ENCODE measurements around the gene CNTNAP2.
"Not testable (repeated sequence)": the region's sequence is repeated elsewhere in the genome, so short reads cannot be mapped to it uniquely, and the experiment has no call there.

The CNTNAP2 gene

DNA sequence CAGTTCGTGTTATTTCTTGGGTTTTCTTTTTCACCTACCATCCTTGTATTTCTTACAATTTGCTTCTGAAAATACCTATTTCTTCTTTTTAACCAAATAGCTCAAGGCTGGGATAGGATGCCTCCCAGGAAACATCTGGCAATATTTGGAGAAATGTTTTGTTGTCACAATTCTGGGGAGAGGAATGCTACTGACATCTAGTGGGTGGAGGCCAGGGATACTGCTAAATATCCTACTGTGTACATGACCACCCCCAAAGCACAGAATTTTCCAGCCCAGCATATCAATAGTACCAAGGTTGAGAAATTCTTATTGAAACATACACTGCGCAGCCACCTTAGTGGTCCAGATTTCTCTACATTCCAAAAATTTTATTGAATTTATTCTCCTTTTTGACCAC, 55.5 kb downstream of the CNTNAP2 start:
- no peak for DNase-seq

DNA sequence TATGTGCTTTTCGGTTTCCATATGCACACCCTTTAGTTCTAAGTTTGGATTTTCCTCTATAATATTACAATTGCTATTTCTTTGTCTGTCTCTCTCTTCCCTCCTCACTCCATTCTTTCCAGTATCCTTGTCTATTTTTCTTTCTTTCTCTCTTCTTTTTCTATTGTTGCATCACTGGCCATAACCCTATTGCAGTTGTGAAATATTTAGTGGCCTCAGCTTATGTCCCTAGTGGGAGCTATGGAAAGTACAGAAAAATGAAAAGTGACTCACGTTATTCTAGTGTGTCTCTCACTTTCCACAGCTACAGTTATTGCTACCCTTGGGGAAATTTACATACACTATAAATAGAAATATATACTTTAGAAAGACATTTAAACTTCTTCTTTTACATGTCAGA, 59.1 kb downstream of the CNTNAP2 start:
- DNase-seq: no peak

DNA sequence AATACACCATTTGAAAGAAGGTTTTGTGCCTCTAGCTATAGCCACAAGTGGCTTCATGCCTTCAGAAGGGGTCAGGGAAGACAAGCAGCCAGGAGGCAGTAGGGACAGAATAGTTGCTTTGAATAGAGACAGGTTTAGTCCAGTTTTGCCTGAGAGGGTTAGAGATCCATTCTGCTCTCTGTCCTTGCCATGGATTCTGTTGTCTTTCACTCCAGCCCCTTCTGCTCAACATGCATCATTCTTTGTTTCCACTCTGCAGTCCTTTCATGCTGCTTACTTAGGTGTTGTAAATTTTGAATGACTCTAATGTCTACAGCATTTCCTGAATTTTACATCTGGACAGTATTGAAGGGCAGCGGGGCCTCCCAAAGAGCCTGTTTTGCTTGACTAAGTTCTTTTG, 60.3 kb downstream of the CNTNAP2 start:
- no peak for DNase-seq

DNA sequence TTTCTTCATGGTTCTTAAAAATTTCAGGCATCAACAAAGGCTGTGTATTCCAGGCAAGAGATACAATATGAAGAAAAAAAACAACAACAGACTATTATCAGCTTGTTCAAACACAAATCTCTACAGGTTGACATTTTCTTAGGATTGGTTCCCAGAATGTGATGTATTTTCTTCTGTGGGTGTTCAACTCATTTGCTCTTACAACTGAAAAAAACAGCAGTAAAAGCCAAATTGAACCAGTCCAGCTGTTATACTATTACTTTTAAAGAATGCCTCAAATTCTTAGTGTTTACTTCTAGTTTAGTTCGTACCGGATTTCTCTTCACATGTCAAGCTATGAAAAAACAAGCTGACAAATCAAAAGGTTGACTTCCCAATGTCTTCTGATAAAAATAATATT, 60.7 kb downstream of the CNTNAP2 start:
- no peak for DNase-seq

DNA sequence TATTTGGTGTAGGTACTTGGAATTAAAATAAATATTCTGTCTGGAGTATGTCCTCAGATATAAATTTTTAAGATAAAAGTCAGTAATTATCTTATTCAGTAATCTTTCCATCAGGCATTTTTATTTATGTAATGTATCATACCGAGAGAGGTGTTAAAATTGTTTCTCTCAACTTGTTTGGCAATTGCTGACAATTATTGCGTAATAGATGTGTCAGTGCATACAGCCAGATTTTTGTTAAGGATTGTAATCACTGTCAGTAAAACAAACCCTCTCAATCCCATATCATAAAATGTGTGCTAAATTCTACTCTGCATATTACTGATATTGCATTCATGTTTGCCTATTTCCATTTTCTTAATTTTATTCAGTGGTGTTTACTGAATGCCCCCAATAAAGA, 69.2 kb downstream of the CNTNAP2 start:
- no peak for DNase-seq

DNA sequence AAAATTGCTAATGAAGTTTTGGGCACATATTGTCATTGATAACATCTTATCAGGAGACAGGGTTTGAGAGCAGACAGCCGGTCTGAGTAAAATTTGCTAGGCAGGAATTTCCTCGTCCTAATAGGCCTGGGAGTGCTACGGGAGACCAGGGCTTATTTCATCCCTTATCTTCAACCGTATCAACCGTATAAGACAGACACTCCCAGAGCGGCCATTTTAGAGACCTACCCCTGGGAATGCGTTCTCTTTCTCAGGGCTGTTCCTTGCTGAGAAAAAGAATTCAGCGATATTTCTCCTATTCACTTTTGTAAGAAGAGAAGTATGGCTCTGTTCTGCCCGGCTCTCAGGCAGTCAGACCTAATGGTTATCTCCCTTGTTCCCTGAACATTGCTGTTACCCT, 74.8 kb downstream of the CNTNAP2 start:
- not testable (repeated sequence) for DNase-seq

DNA sequence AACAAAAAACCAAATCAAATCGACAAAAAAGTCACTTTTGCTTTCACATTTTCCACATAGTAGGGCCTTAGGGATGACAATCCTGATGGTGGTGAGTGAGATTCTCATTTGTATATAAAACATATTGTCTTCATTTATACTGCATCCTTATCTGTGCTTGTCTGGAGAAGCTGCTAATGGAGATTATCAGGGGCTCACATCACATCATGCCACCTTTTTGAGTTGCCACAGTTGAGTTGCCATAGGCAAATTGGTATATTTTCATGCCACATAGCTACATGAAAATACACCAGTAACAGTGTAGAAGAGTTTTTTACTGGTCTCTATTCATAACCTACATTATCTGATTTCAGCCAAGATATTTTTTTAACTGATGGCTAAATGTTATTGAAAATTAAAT, 85.3 kb downstream of the CNTNAP2 start:
- no peak for DNase-seq

DNA sequence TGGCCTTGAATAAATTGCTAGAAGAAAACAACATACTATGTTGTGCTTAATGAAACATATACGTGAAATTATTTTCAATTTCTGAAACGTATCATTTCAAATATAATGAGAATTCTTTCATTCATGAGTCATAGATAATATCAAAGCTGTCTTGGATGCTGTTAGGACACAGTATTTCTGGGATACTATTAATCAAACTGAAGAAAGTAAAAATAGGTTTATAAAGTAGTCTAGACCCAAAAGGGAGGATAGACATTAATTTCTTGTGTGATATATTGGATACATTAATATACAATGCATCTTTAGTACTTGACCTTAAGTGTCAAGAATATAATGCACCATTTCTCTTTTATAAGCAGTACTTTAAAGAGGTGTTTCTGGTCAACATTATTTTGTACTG, 89.7 kb downstream of the CNTNAP2 start:
- DNase-seq: no peak

DNA sequence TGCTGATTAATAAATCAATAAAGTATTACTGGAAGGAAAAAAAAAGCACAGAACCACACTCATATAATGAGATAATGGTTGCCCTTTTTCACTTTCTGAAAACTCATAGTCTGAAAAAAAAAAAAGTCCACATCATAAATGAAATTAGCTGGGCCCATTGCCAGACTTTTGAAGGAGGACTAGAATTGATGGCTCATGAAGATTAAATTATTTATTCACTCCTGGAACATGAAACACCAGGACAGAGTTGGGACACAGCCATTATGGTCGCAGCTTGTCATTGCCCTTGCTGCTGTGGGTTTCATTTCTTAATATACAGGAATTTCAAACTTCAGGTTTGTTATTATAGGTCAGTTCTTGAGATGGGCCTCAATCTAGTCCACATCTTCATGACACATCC, 91.9 kb downstream of the CNTNAP2 start:
- no peak for DNase-seq

DNA sequence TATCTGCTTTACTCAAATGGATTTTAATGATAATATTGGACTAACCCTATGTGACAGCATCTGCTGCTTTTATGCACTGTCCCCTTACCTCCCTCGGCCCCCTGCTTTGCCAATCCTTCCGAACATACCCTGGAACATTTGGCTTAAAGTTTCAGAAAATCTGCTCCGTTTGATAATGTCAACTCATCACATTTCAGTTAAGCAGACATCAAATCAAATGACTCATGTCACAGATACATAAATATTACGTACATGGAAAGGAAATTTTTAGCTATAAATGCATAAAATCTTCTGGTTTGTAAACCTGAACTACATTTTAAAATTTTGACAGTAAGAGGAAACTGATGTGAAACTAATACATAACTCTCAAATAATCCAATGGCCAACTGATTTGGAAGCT, 98.2 kb downstream of the CNTNAP2 start:
- DNase-seq: no peak

DNA sequence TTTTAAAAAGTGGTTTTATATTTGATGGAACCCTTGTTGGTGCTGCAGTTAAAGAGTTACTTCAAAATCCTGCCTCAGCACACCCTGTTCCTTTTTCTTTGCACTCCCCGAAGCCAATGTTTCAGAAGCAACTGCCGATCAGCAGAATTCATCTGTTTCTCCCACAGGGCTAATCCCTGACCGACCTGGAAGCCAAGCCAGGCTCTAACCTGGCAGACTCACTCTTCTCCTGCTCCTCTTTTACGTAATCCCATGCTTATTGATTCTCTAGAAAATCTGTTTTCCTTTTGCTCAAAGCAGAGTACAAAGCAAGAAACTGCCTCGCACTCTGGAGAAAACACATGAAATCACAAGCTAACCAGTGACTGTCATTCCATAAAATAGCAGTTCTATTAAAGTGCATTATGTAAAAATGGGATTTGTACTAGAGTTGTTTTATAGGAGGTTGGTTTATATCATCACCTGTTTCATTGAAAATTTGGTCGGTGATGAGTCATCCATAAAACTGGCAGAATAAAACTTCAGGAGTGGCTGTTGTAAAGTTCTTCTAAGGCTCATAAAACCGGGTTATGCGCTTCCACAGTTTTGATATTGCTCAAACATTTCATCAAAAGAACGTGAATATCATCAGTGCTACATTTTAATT, 99.9 kb downstream of the CNTNAP2 start:
- no peak for DNase-seq

DNA sequence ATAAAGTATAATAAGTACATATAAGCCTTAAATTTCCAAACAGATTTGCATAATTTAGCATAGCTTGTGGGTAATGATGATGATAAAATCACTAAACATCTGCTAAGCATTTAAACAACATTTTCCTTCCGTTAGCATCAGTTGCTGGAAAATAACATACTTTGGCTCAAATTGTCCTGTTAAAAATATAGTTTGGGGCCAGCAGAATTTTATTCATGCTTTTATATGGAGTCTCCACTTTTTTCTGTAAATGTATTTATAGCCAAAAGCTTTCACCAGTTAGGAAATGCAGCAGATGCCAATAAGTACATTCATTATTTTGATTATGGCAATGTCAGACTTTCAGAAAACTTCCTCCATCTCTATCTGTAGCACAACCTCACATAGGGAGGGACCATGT, 107.2 kb downstream of the CNTNAP2 start:
- no peak for DNase-seq

DNA sequence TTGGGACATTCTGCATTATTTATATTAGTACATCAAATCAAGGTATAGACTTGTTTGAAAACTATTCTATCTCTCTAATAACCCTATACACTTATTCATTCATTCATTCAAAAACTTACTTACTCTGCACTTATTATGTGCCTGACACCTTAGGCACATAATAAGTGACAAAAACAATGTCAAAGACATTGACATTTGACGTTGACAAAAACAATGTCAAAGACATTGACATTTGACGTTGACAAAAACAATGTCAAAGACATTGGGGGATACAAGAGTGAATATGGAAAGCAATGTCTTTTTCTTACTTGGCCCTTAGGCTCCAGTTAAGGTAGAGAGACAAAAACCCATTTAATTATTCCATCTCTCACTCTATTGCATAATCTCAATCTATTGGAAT, 116.0 kb downstream of the CNTNAP2 start:
- DNase-seq: no peak

DNA sequence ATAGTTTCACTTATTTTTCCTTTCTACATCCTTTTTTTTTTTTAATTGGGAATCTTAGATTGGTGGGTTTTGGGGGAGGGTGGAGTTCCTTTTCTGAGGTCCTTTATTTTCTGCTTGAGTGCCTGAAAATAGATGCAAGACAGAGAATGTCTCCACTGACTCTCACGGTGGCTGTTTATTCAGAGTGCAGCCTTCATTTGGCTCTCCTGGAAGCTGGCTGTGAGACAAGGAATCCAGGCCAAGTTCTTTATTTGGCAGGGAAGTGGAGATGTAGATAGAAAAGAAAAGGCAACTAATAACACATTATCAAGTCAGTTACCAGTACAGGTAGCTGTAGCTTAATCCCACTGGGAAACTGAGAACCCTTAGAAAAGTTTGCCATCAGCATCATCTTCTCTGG, 118.6 kb downstream of the CNTNAP2 start:
- DNase-seq: no peak

DNA sequence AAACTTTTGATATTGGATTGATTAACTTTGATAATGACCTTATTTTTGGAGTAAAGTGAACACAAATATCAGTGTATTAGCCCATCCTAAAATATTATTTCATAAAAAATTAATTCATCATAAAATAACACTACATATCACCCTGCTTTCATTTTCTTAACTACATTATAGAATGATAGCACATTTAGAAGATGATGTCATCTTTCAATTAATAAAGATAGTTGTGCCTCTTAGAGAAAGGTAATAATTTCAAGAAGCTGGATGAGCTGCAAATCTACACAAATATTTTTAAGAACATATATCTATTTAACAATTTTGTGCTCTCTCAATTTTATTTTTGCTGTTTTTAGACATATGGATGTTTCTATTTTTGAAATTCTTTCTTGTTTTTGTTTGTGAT, 126.1 kb downstream of the CNTNAP2 start:
- DNase-seq: no peak

DNA sequence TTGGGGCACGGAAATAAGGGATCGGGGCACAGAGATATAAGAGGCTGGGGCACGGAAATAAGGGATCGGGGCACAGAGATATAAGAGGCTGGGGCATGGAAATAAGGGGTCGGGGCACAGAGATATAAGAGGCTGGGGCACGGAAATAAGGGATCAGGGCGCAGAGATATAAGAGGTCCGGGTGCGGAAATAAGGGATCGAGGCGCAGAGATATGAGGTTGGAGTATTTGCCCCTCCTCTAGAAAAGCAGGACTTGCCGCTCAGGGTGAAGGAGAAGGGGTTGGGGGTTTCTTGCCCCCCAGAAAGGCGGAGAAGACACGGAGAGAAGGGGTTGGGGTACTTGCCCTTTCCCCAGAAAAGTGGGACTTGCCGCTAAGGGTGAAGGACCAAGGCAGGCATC, 131.4 kb downstream of the CNTNAP2 start:
- not testable (repeated sequence) for DNase-seq

DNA sequence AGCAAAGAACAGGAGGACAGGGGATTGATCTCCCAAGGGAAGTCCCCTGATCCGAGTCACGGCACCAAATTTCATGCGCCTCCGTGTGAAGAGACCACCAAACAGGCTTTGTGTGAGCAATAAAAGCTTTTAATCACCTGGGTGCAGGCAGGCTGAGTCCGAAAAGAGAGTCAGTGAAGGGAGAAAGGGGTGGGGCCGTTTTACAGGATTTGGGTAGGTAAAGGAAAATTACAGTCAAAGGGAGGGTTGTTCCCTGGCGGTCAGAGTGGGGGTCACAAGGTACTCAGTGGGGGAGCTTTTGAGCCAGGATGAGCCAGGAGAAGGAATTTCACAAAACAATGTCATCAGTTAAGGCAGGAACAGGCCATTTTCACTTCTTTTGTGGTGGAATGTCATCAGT, 132.1 kb downstream of the CNTNAP2 start:
- not testable (repeated sequence) for DNase-seq

DNA sequence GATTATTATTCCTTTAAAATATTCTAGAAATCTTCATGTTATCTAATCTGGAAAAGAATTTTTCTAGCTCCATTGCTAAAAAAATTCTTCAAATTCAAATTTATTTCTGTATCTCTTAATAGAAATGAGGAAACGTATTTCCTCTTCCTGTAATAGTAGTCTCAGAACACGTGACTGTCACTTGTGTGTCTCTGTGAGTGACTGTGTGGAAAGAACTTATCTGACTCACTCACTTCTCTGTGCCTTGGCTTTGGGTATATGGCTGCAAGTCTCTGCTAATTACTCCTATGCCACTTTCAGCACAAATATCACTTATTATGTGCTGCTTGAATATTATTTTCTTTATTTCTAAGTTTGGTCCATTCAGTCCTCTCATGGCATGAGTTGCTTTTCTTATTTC, 132.7 kb downstream of the CNTNAP2 start:
- DNase-seq: peak in 1 of 2 experiments; percentile 15

DNA sequence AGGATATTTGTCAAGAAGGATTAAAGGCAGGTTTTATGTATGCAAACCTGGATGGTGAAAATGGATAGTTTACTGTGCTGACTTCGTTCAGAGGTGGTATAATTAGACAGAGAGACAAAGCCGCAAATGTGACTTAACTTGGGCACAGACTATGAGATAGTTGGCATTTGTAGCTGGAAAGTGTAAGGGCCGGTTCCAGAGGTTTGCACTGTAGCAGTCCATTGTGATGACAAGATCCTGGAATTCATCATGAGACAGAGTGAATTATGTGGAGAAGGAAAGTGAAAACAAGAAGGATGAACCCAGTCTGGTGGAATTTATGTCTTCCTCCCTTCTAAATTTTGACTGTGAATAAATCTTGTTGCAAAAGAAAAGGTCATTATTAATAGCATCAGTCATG, 139.0 kb downstream of the CNTNAP2 start:
- no peak for DNase-seq

DNA sequence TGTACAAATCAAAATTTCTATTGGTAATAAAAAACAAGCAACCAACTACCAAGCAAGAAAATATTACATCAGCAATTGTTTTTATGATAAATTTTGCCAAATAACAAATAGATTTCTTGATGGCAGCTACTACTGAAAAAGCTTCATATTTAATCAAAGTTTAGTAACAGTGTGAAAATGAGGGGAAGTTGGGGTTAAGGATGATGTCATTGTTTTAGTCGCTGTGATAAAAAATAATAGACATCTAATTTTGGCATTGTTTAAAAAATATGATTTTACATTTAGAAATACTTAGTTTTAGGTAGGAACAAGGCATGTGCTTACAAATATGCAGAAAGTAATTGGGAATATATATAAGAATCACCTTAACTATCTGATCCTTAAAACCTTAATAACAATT, 145.9 kb downstream of the CNTNAP2 start:
- no peak for DNase-seq

DNA sequence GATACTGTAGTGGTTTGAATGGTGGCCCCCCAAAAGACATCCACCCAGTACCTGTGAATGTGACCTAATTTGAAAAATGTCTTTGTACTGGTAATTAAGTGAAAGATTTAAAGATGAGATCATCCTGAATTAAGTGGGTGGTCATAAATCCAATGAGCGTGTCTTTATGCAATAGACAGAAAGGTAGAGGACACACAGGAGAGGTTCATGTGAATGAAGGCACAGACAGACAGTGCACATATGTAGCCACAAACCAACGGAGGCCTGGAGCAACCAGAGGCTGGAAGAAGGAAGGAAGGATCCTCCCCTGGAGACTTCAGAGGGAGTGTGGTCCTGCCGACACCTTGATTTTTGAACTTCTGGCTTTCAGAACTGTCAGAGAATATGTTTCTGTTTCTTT, 160.3 kb downstream of the CNTNAP2 start:
- DNase-seq: no peak

DNA sequence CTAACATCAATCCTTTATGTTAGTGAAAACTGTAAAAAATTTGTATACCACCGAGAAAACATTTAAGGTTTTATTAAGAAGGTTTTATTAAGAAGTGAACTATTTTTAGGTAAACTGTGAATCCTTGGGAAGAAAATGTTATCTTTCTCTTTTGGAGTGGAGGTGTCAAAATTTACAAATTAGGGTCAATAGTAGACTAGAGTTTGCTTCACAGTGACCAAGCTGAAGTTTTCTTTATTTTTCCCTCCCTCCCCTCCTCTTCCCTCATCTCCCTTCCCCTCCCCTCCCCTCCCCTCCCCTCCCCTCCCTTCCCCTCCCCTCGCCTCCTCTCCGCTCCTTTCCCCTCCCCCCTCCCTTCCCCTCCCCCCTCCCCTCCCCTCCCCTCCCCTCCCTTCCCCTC, 168.8 kb downstream of the CNTNAP2 start:
- no peak for DNase-seq

DNA sequence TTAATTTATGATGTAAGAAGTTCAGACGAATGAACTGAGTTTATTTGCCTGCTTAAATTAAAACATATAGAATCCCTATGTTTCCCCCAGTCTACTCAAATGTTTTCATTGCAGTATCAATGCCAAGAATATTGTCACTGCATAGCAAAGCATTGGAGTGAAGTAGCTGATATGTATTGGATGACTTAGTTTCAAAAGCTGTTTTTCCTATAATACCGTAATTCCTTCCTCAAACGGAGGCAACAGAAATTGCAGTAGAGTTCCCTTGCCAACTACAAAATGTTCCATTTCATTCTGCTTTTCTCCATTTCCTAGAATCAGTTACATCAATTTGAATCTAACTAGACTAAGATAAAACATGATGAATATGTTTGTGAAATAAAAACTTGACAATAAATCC, 174.1 kb downstream of the CNTNAP2 start:
- DNase-seq: no peak

DNA sequence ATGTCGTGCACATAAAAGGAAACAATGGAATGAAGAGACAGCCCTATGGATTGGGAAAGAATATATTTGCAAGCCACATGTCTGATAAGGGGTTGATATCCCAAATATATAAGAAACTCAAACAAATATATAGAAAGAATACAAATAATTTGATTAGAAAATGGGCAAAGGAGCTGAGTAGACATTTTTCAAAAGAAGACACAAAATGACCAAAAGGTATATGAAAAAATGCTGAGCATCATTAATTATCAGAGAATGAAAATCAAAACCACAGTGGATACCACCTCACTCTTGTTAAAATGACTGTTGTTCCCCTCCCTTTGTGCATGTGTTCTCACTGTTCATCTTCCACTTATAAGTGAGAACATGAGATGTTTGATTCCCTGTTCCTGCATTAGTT, 175.3 kb downstream of the CNTNAP2 start:
- DNase-seq: no peak

DNA sequence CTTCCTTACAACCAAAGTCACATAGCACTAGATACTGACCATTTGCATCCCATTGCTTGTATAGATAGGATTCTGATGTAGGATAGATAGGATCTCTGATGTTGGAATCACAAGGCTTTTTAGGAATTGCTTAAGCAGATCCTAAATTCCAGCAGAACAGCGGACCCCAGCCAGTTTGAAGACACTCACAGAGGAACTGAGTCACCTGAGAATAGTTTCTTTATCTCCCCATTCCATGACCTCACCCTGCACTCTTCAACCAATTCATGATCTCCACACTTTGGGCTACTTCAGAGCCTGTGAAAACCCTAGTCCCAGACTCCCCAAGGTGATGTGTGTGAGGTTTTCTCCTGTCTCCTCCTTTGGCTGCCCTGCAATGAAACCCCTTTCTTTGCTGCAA, 179.4 kb downstream of the CNTNAP2 start:
- no peak for DNase-seq

DNA sequence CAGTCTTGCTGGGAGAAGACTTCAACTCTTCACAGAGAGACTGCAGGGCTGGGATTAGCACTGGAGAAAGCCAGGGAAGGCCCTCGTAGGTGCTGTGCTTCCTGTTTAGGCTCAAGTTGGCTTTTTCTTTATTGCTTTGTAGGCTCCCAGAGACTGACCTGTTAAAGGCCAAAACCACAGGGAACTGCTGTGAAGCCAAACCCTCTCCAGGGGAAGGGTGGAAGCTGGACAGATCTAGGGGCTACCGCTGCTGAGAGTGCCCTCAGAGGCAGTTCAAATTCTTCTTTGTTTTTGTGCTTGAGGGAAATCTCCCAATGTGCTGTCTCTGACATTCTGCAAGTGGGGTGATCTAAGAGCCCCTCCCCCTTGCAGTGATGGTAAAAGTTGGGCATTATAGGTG, 198.4 kb downstream of the CNTNAP2 start:
- no peak for DNase-seq

All from Kasumi-1 (cell line).